Measurements from ENCODE around the gene IFI27L1. TPM values are rescaled to one million over a fixed set of nuclear protein-coding genes. Genes with fewer than 3 reads are reported as not detected.

Gene IFI27L1
- total RNA-seq, 1 experiment from 2014 or later = 12.7 TPM

DNA sequence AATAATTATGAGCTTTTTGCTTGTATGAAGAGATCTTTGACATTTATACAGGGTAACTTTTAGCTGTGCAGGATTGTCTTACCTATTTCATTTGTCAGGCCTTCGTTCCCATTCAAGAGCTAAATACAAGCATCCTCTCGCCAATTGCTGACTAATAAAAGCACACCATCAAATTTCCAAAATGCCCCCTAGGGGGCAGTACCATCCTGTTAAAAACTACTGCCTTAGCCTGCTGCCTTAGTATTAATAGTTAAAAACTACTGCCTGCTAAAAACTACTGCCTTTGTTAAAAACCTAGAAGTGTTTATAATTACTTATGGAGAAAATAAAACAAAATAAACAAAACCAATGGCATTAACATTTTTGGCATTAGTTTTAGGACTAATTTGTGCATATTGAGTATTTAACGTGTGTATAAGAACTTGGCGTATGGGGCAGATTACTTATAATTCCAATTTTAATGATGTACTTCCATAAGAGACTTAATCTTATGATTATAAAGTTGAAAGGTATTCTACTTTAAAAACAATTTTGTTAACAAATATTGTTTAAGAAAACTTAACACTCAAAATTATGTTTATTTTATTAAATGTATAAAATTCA is 51.3 kb downstream of the IFI27L1 start:
- peak; percentile 84 for DNase-seq (ENCODE audit: low spot score)

DNA sequence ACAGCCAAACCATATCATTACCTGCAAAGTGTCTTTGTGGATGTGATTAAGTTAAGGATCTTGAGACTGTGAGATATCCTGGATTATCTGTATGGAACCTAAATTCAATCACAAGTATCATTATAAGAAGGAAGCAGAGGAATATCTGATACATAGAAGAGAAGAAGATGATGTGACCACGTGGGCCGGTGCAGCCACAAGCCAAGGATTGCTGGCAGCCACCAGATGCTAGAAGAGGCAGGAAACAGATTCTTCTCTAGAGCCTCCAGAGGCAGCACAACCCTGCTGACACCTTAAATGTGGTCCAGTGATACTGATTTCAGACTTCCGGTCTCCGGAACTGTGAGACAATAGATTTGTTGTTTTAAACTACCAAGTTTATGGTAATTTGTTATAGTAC is 54.4 kb downstream of the IFI27L1 start:
- no peak for DNase-seq (ENCODE audit: low spot score)

DNA sequence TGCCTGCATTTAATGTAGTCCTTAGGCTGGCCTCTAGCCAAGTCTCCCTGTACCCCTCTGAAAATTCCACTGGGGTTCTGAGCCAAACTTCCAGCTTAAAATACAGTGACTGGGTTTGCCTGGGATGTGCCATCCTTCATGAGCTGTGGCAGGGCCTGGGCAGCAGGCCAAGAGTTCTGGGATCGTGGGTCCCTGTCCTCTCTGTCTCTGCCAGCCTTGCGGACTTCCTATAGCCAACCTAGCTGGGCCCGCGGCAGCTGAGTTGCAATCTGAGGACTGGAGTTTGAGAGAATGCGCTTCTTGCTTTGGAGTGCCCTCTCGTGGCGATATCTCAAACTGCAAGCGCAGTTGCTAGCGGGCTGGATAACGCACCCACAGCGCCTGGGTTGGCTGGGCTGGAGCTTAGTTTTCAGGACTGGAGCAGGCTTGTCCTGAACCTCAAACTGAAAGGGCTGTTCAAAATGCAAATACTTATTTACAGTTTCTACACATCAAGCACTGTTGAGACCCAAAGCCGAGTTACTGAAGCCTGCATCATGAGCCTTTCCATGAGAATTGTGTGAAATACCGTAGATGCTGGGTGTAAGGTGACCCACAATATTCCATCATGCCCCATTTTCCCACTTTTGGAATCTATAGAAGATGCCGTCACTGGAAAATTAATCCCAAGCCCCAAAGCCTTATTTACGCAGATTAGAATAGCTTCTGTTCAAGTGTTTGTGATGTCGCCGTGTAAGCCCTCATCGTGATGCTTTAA is 55.6 kb downstream of the IFI27L1 start:
- peak; percentile 85 for DNase-seq (ENCODE audit: low spot score)

DNA sequence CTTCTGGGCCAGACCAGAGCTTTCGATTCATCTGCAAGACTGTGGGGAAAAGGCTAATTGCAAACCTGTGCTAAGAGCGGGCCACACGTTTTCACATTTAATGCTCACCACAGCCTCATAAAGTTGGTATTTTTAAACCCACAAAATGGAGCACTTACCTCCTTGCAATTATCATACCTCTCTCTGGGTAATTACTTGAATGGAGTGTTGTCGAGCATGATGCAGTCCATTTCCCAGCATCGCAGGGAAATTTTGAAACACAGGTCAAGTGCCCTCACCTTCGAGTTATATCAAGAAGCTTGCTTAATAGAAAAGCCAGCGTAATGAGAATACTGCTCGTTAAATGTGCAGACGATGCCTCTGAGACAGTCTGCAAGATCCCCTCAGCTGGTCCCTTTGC is 57.1 kb downstream of the IFI27L1 start:
- DNase-seq (ENCODE audit: low spot score) = no peak

DNA sequence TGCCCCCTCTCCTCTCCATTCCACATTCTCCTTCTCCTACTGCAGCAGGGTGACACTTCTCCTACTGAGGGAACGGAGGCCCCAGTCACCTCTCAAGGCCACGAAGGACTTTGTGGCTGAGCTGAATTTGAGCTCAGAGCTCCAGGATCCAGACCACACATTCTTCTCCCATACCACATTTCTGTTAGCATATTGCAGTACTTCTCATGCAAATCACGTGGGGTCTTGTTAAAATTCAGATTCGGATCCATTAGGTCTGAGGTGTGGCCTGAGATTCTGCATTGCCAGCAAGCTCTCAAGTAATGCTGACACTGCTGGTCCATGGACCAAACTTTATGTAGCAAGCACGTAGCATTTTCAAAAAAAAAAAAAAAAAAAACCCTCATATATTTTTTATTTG is 57.9 kb downstream of the IFI27L1 start:
- DNase-seq (ENCODE audit: low spot score) = no peak

DNA sequence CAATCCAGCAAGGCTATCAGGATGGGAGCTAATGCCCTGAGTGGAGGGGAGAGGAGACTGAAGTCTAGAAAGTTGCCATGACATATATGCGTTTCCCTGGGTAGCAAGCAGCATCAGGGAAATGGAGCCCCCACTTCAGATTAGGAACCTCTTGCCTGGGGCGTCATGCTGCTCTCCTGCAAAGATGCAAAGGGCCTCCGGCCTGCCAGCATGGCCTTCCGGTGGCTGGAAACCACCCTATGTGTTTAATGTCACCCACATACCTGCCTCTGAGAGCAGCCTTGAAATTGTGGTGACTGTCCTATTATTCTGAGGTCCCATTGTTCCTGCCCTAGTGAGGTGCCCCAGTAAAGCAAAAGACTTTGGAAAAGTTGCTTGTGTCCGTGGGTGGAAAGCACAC is 58.3 kb downstream of the IFI27L1 start:
- no peak for DNase-seq (ENCODE audit: low spot score)

DNA sequence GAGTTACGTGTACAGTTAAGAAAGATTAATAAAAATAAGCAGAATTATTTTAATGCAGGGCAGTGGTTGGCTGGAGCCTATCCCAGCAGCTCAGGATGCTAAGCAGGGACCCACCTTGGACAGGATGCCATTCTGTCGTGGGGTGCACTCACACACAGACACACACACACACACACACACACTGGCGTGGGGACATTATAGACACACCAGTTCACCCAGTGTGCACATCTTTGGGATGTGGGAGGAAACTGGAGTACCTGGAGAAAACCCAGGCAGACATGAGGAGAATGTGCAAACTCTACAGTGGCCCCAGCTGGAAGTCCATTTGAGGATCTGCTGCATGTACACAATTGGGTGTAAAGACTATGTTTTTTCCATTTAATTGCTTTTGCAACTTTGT is 61.1 kb downstream of the IFI27L1 start:
- no peak for DNase-seq (ENCODE audit: low spot score)

DNA sequence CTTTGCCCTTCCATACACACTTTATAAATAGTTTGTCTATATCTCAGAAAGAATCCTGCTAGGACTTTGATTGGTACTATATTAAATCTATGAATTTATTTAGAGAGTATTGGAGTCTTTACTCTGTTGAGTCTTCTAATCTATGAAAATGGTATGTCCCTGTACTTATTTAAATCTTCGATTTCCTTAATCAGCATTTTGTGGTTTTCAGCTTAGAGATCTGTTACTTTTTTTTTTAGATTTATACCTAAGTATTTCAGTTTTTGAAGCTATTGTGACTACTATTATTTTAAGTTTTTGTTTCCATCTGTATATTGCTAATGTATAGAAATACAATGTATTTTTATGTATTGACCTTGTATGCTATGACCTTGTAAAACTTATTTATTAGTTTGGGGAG is 61.7 kb downstream of the IFI27L1 start:
- DNase-seq (ENCODE audit: low spot score) = no peak

DNA sequence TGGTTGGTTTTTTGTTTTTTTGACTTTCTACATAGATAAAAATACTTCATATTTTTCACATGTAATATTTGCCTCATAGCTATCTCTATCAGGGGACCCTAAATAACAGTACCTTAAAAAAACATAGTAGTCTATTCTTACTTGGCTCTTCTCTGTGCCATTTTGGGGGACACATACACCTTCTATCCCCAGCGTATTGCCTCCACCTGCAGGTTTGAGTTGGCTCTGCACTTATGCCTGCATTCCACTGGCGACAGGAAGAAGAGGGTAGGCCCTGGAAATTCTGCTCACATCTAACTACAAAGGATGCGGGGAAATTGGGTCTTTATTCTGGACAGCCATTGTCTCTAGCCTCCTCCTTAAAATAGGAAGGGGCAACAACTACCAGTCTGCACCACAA is 62.1 kb downstream of the IFI27L1 start:
- peak; percentile 8 for DNase-seq (ENCODE audit: low spot score)

DNA sequence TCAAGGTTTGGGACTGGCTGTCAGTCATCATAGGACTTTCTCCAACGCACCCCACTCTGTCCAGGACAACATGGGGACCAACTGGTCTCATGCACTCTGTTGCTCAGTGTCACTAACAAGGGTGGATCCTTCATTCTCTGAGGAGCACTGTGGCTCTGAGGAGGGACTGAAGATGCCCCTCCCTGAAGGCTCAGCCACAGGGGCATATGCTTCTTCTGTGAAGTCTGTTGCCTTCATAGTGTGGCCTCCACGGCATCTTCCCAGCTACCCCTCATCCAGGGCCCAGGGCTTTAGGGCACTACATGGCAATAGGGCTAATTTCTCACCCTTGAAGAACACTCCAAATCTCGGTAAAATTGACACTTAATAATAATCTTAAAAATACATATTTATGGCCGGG is 62.6 kb downstream of the IFI27L1 start:
- no peak for DNase-seq (ENCODE audit: low spot score)

DNA sequence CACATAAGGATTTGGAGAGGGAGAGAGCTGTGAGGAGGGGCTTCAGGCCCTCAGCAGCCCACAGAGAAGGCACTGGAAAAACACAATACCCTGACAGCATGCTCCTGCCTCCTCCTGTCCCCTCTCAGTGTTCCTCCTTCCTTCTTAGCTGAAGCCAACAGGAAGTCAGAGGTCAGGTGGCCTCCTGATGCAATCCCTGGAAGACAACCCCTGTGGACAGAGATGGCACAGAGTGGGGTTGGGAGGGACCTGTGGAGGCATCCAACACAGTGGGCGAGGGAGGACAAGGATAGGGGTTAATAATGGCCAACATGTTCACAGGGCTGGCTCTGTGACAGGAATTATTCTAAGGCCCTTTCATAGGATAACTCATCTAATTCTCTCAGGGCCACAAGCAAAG is 63.7 kb downstream of the IFI27L1 start:
- no peak for DNase-seq (ENCODE audit: low spot score)

DNA sequence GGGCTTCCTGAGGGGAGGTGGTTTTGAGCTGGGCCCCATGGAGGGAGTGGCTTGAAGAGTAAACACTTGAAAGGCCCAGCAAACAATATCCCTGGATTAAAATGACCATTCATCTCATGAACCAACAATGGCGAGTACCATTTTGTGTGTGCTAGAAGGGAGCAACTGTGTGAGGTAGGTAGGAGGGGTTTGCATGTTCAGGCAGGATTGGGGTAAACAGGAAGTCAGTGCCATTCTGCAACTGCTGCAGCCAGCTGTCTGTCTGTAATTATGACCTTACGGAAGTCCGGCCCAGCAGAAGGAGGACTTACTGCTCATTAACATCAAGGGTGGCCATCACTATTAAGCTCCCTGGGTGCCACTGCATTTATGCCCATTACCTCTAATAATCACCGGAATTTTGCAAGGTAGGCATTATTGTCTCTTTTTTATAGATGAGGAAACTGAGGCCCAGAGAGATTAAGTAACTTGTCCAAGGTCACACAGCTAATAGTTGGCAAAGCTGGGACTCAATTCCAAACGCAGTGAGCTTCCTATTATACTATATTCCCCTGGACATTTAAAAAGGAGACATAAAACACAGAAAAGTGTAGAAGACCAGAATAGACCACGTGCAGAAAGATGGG is 64.9 kb downstream of the IFI27L1 start:
- no peak for DNase-seq (ENCODE audit: low spot score)

Other genes with a start within 250 kb of the IFI27L1 start
- not detected in 2 replicates for gene FAM181A, start 154.0 kb upstream of the IFI27L1 start, total RNA-seq (2014; rRNA removed; shearing (Covaris generic))
- gene ASB2, start 104.7 kb upstream of the IFI27L1 start, total RNA-seq (2014; rRNA removed; shearing (Covaris generic)) = 0.05 and 0.16 TPM in 2 replicates
- gene CCDC197, start 84.0 kb upstream of the IFI27L1 start, total RNA-seq (2014; rRNA removed; shearing (Covaris generic)) = not detected in 2 replicates
- gene OTUB2, start 55.0 kb upstream of the IFI27L1 start, total RNA-seq (2014; rRNA removed; shearing (Covaris generic)) = 2.3 and 2.4 TPM in 2 replicates
- 66.9 and 67.7 TPM in 2 replicates for gene DDX24, start 108 bp upstream of the IFI27L1 start, total RNA-seq (2014; rRNA removed; shearing (Covaris generic))
- 481 and 816 TPM in 2 replicates for gene IFI27, start 29.4 kb downstream of the IFI27L1 start, total RNA-seq (2014; rRNA removed; shearing (Covaris generic))
- 52.3 and 56.9 TPM in 2 replicates for gene IFI27L2, start 48.3 kb downstream of the IFI27L1 start, total RNA-seq (2014; rRNA removed; shearing (Covaris generic))
- 0.03 and 0.94 TPM in 2 replicates for gene PPP4R4, start 93.0 kb downstream of the IFI27L1 start, total RNA-seq (2014; rRNA removed; shearing (Covaris generic))
- not detected in 2 replicates for gene SERPINA10, start 212.0 kb downstream of the IFI27L1 start, total RNA-seq (2014; rRNA removed; shearing (Covaris generic))
- 0.99 and 1.2 TPM in 2 replicates for gene SERPINA6, start 242.0 kb downstream of the IFI27L1 start, total RNA-seq (2014; rRNA removed; shearing (Covaris generic))

Data from HT-29 (cell line).